Right lobe of liver (tissue), 4 donors: Measurements from ENCODE around the gene PRSS2.

Source experiments
- CTCF ChIP-seq, 4 donors: fragments of 200-600 bp in 3 of 4; fragments of 450-650 bp in 1 of 4; IDR thresholded peaks; one replicate each; pipeline versions ENCODE4 v1.5.1 to v1.8.0; 2016 to 2022; ENCODE audit warnings: antibody characterized with exemption in 4 of 4, mild to moderate bottlenecking in 2 of 4
- POLR2A ChIP-seq: fragments of 450-650 bp; IDR thresholded peaks from one replicate; pipeline ENCODE4 v1.6.1; 2017; ENCODE audit warnings: antibody characterized with exemption, mild to moderate bottlenecking
- donor health status: DM: no; HTN: no; CAD: no.
- donor health status: DM: no; HTN: no; CAD: no.
- donor health status: DM: no; HTN: yes; CAD: no.

GRCh38 chr7:142772051-142772450 lies 1.3 kb downstream of the PRSS2 start:
- no peak for TF ChIP-seq POLR2A
- no peak for TF ChIP-seq CTCF (IDR thresholded peaks at IDR 0.05)
